HS-5 (cell line): ENCODE results near the gene LRRC17.

Experiments
- DNase-seq: peaks from one replicate; pipeline ENCODE4 v3.0.0-alpha.2; 2012; ENCODE audit warnings: low read depth

Gene LRRC17

GRCh38 chr7:102988631-102989560 lies 76.1 kb downstream of the LRRC17 start:
- DNase-seq, result no peak

- no peak for DNase-seq
Measured at GRCh38 chr7:102990642-102991041, 77.8 kb downstream of the LRRC17 start.

GRCh38 chr7:102991077-102991539 lies 78.3 kb downstream of the LRRC17 start:
- no peak for DNase-seq

DNA sequence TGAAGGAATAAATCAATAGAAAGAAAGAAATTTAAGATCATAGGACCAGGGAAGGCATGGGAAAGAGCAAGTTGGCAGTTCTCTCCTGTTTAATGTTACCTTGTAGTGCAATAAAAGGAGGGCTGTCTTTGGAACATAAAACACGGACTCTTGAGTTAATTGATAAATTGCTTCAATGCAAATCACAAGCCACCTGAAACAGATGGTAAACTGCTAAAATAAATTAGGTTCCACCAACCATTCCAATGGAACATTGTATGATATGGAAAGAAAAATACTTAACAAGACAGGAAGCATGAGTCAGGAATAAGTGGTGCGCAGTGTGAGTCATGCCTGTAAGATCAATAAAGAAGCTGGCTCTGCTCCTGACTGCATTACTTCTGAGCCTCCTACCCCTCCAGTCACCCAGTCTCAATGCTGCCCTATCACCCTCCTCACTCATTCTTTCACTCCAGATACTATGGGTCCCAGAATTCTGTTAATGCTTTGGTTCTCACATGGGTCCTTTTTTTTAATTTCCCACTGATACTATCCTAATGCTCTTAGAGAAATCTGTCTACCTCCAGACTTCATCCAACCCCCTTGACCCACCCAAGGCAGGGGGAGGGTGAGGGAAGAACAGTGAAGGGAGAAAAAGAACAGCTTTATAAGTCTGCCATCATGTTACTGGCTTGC lies 78.9 kb downstream of the LRRC17 start:
- peak; percentile 78 for DNase-seq

DNA sequence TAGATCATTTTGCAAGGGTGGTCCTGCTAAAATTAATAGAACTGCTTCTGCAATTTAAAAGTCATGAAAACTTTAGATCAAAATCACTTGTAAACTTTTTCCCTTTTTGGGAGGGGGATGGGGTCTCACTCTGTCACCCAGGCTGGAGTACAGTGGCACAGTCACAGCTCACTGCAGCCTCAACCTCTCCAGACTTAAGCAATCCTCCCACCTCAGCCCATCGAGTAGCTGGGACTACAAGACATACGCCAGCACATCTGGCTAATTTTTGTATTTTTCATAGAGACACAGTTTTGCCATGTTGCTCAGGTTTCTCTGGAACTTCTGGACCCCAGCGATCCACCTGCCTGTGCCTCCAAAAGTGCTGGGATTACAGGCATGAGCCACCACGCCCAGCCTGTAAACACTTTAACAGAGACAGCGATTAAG lies 79.7 kb downstream of the LRRC17 start:
- DNase-seq, result no peak

DNA sequence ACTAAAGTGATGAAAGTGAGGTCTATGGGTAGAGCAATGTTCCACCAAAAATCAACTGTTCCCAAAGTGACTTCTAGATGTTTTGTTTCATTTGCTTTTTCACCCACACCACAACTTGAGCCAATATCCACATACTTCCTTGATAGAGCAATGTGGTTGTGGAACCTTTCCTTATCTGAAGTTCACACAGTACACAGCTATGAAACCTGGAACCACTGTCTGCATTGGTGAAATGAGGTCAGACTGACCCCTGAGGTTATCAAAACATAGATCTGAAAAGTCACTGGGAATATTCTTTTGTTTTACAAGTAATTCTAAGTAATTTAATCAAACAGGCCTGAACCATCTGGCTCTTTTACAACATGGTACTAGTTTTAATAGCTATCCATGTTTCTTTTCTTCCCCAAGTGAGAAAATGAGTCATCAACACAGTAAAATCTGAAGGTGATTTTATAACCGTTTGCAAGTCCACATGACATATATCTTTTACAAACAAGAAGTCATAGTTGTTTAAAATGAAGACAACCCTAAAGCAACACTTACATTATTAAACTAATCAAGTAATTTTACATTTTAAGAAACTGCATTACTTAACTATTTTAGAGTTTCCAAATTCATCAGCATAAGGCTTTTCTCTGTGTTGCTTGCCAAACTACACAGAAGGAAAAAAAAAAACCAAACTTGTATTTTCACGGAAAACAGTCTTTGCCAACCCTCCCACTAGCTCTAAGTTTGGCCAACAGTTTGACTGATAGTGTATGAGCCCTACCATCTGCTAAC lies 80.3 kb downstream of the LRRC17 start:
- DNase-seq, result peak; percentile 20

GRCh38 chr7:102993718-102994029 lies 80.9 kb downstream of the LRRC17 start:
- DNase-seq, result no peak

DNA sequence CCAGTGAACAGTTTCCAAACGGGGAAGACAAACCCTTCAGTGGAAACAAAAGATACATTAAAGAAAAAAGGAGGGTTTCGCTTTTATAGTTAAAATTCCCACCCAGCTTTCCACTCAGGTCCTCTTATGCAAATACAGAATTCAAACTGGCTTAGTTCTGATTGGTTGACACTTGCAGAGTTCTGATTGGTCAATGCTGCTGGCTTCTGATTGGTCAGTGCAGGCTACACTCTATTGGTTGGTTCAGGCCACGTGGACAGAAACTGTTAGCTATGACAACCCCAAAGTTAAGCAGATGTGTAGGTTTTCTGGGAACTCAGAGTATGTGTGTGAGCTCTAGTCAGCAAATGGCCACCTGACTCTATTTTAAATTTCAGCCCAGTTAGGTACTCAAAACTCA lies 81.8 kb downstream of the LRRC17 start:
- no peak for DNase-seq
